HG02642 (cell line): Measurements from ENCODE around the gene FAM161A.

ENCODE experiments used
- ATAC-seq: cut with Tn5 transposase; IDR thresholded peaks from one replicate; pipeline ENCODE4 v1.9.1; 2021; ENCODE audit warnings: mild to moderate bottlenecking; ENCODE audit not compliant: unreplicated experiment, poor library complexity

The FAM161A gene

GRCh38 chr2:61789807-61790602 is 63.9 kb downstream of the FAM161A start:
- ATAC-seq, result no peak

DNA sequence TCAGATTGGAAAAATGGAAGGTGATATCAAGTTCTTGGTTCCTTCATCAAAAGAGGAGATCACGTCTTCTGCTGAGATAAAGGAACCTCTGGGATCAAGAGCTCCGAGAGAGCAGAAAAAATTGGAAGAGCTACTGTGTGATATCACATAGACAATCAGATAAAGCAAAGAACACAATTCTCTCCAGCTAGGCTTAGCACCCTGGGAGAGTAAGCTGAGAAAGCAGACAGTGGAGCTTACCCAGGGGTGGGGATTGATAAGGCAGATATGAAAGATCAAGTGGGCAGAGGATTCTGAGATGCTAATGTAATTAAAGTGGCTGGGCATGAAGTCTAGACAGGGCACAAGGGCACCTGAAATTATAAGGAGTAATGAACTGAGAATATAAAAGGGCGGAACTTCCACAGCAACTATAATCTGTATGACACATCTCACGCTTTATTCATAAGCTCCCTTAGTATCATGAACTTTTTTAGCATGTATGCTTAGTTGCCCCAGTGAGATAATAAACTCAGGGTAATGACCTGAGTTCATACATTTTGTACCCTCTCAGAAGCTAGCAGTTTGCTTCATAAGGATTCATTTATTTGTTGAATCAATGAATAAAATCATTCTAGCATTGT is 65.8 kb downstream of the FAM161A start:
- ATAC-seq, result no peak

DNA sequence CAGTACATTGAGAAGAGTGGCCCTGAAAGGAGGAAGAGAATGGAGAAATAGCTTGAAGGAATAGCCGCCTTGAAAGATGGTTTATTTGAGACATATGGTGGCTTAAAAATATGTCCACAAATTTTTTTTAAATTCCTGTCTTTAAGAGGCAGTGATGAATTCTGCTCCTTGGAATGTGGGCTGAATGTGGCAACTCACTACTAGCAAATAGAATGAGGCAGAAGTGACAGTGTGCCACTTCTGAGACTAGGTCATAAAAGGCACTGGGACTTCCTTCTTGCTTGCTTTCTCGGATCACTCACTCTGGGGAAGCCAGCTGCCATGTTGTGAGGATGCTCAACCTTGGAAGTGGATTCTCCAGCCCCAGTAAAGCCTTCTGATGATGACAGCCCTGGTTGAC is 67.0 kb downstream of the FAM161A start:
- ATAC-seq, result no peak

- ATAC-seq, result no peak
These were observed 68.3 kb downstream of the FAM161A start for GRCh38 chr2:61785583-61785982.

DNA sequence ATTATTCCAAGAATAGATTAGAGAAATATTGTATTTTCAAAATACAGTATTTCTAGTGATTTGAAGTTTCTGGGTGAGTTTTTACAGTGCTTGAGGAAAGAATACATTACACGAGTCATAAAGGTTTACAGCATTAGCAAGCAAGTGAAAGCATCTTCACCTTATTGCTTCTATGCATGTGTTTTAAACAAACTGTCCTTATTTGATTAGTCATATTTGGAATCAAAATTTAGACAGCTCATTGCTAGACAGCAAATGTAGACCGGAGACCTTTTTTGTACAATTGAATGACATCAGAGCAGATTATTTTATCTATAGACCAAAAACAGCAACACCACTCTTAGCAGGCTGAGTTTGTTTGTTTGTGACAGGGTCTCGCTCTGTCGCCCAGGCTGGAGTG is 69.2 kb downstream of the FAM161A start:
- ATAC-seq, result no peak

- ATAC-seq, result peak; percentile 74
These were observed 77.8 kb downstream of the FAM161A start for GRCh38 chr2:61775956-61776570.
